Hematopoietic multipotent progenitor cell (in vitro differentiated cells): Measurements from ENCODE around the gene ARID1B. TPM values are rescaled to one million over a fixed set of nuclear protein-coding genes. Genes with fewer than 3 reads are reported as not detected.

Experiments
- DNase-seq, 3 donors: peaks; one replicate each; pipeline ENCODE4 v3.0.0-alpha.2; 2011 to 2015; ENCODE audit warnings: low read depth in 2 of 3, low spot score in 2 of 3
- small RNA-seq: library from RNA; depleted of rRNA; stranded (forward); fragments of <200 nt; gene quantifications from one replicate; pipeline ENCODE3, GENCODE V24; 2012
- total RNA-seq: library from RNA; depleted of rRNA; stranded (reverse); fragments of >200 nt; gene quantifications from one replicate; pipeline ENCODE4 v1.2.3, GENCODE V29; 2012

ARID1B gene
- total RNA-seq, 1 donor: 107 TPM

- DNase-seq: no peak
Measured at GRCh38 chr6:157246048-157246630, 469.0 kb downstream of the ARID1B start.

- no peak for DNase-seq
Measured at GRCh38 chr6:157246771-157247484, 469.8 kb downstream of the ARID1B start.

GRCh38 chr6:157248264-157248663, 471.1 kb downstream of the ARID1B start:
- DNase-seq: no peak

- DNase-seq: no peak
Measured at GRCh38 chr6:157249826-157250225, 472.6 kb downstream of the ARID1B start.

- DNase-seq: no peak
Measured at GRCh38 chr6:157251586-157252247, 474.5 kb downstream of the ARID1B start.

GRCh38 chr6:157253017-157253416, 475.8 kb downstream of the ARID1B start:
- DNase-seq: no peak

- no peak for DNase-seq
Measured at GRCh38 chr6:157253699-157254098, 476.5 kb downstream of the ARID1B start.

- DNase-seq: no peak
Measured at GRCh38 chr6:157254538-157254937, 477.4 kb downstream of the ARID1B start.

GRCh38 chr6:157255079-157255478, 477.9 kb downstream of the ARID1B start:
- DNase-seq: no peak

- DNase-seq: no peak
Measured at GRCh38 chr6:157258878-157259277, 481.7 kb downstream of the ARID1B start.

- DNase-seq: no peak
Measured at GRCh38 chr6:157259443-157259842, 482.3 kb downstream of the ARID1B start.

Small RNAs within 50 kb of the gene (small RNA-seq; reads per million reads assigned to genes)
- 0.88 reads per million, percentile 25 among the genes with 10 or more reads in this experiment for gene AL355297.2
- not detected for gene MIR4466
